ENCODE measurements around the gene IGSF21. TPM values are rescaled to one million over a fixed set of nuclear protein-coding genes. Genes with fewer than 3 reads are reported as not detected.

The IGSF21 gene
- total and polyA plus RNA-seq, 2 donors (not counting 3 experiments of a cell fraction or from before 2014, with no cell fraction given) = not detected

DNA sequence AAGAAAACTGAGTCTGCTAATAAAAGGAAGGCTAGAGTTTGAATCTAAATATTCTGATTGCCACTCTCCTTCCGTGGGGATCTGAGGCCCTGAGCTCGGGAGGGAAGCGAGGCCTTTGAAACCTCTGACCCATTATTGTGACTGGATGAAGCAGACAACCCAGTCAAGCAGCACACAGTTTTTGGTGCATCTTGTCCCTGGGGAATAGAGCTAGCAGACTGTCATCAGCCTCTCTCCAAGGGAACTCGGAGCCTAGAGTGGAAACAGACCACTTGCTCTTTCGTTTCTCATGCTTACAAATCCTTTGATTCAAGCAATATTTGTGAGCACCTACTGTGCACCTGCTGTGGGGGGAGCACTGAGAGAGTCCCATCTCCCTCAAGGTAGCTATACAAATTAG, 240.0 kb downstream of the IGSF21 start:
- dilution Hi-C loops (cut with MboI; ENCODE audit: extremely low pct_ligation_motif_present, low sequenced_read_pairs) = no loop called here
- TF ChIP-seq POLR2AphosphoS5 (IDR thresholded peaks at IDR 0.05; ENCODE audit: insufficient read depth, low read depth, low read length) (no peak), FOS (IDR thresholded peaks at IDR 0.05; ENCODE audit: borderline replicate concordance, insufficient read depth, low read length) (no peak), POLR2A (IDR thresholded peaks at IDR 0.05; ENCODE audit: low read depth, low read length) (no peak), JUN (IDR thresholded peaks at IDR 0.05; ENCODE audit: borderline replicate concordance, insufficient read depth, insufficient read length, low read depth) (no peak), MYC (IDR thresholded peaks at IDR 0.05; ENCODE audit: low read depth, low read length) (no peak), GATA2 (IDR thresholded peaks at IDR 0.05; ENCODE audit: insufficient read depth, insufficient read length, low read depth, low read length) (no peak), EZH2 (IDR thresholded peaks at IDR 0.05; ENCODE audit: borderline replicate concordance, low read depth, low read length, severe bottlenecking) (no peak)
- TF ChIP-seq, protein P1, sequence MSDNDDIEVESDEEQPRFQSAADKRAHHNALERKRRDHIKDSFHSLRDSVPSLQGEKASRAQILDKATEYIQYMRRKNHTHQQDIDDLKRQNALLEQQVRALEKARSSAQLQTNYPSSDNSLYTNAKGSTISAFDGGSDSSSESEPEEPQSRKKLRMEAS (IDR thresholded peaks at IDR 0.05; ENCODE audit: insufficient read depth, insufficient read length) = no peak
- TF ChIP-seq, protein P2, sequence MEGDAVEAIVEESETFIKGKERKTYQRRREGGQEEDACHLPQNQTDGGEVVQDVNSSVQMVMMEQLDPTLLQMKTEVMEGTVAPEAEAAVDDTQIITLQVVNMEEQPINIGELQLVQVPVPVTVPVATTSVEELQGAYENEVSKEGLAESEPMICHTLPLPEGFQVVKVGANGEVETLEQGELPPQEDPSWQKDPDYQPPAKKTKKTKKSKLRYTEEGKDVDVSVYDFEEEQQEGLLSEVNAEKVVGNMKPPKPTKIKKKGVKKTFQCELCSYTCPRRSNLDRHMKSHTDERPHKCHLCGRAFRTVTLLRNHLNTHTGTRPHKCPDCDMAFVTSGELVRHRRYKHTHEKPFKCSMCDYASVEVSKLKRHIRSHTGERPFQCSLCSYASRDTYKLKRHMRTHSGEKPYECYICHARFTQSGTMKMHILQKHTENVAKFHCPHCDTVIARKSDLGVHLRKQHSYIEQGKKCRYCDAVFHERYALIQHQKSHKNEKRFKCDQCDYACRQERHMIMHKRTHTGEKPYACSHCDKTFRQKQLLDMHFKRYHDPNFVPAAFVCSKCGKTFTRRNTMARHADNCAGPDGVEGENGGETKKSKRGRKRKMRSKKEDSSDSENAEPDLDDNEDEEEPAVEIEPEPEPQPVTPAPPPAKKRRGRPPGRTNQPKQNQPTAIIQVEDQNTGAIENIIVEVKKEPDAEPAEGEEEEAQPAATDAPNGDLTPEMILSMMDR (IDR thresholded peaks at IDR 0.05; ENCODE audit: extremely low read depth in 1 of 2, insufficient read depth in 1 of 2, low read depth in 1 of 2, low read length in 2 of 2) = no peak
- Histone ChIP-seq H3K4me2 (ENCODE audit: insufficient read depth, low read length) (no peak overlapping the region), H3K9me1 (replicated peaks; ENCODE audit: control insufficient read depth, extremely low read depth, insufficient read depth, low read length) (no peaks in the 10 kb centered on the region), H4K20me1 (replicated peaks; ENCODE audit: control insufficient read depth, extremely low read depth, insufficient read depth, low read length) (no peaks in the 10 kb centered on the region), H3K36me3 (ENCODE audit: control insufficient read depth in 2 of 2, extremely low read depth in 1 of 2, insufficient read depth in 2 of 2, low read length in 2 of 2) (no peaks in the 10 kb centered on the region), H3K9me3 (replicated peaks; ENCODE audit: control insufficient read depth, insufficient read depth, low read length) (no peaks in the 10 kb centered on the region), H3K4me1 (ENCODE audit: control insufficient read depth, extremely low read depth, insufficient read depth, low read length) (no peaks in the 10 kb centered on the region), H3K27me3 (ENCODE audit: control insufficient read depth in 2 of 2, insufficient read depth in 2 of 2, low read length in 2 of 2) (no peaks in the 10 kb centered on the region), H3K27ac (ENCODE audit: insufficient read depth, low read depth, low read length) (no peak overlapping the region), H3K79me2 (ENCODE audit: control insufficient read depth, insufficient read depth, low read length) (no peaks in the 10 kb centered on the region), H3K9ac (replicated peaks; ENCODE audit: extremely low read depth, insufficient read depth, low read length) (no peak overlapping the region), H2AFZ (ENCODE audit: low read depth, low read length) (no peak overlapping the region), H3K4me3 (replicated peaks in 1 of 3; ENCODE audit: insufficient read depth in 1 of 3, low read depth in 1 of 3, low read length in 3 of 3) (no peak overlapping the region)
- FAIRE-seq (no peak), DNase-seq (ENCODE audit: low read depth, low spot score) (no peak)
- POLR2A ChIA-PET = no interaction called here
- no TSS peak for BruUV-seq (replicated peaks)
- intact Hi-C loops (cut with micrococcal nuclease) = no loop called here
- CTCF ChIA-PET = interaction anchor here (0.6 kb wide), 1 partner anchor 115 kb away, joined by 3 read pairs; no protein-coding TSS in a partner anchor
